ENCODE results near the gene TSSK6.

Gene TSSK6

GRCh38 chr19:19544257-19544953, 29.1 kb upstream of the TSSK6 start:
- DNase-seq = no peak

- DNase-seq = no peak
Measured at GRCh38 chr19:19543640-19544039, 28.3 kb upstream of the TSSK6 start.

DNA sequence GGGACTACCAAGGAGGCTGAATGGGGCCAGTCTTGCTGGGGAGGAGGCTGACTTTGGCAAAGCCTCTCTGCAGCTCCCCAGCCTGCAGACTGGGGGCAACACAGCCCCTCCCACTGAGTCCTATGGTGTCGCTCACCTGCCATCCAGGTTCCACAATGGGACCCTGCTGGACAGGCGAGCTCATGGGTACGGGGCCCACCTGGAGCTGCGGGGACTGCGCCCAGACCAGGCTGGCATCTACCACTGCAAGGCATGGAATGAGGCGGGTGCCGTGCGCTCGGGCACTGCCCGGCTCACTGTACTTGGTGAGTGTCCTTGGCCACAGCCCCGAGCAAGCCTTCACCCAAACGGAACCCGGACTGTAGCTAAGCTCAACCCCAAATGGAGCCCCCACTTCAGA, 27.8 kb upstream of the TSSK6 start:
- DNase-seq = no peak

- DNase-seq = no peak
Measured at GRCh38 chr19:19542507-19542906, 27.2 kb upstream of the TSSK6 start.

GRCh38 chr19:19541616-19542015, 26.3 kb upstream of the TSSK6 start:
- no peak for DNase-seq

GRCh38 chr19:19540715-19541515, 25.6 kb upstream of the TSSK6 start:
- peak; percentile 93 for DNase-seq

DNA sequence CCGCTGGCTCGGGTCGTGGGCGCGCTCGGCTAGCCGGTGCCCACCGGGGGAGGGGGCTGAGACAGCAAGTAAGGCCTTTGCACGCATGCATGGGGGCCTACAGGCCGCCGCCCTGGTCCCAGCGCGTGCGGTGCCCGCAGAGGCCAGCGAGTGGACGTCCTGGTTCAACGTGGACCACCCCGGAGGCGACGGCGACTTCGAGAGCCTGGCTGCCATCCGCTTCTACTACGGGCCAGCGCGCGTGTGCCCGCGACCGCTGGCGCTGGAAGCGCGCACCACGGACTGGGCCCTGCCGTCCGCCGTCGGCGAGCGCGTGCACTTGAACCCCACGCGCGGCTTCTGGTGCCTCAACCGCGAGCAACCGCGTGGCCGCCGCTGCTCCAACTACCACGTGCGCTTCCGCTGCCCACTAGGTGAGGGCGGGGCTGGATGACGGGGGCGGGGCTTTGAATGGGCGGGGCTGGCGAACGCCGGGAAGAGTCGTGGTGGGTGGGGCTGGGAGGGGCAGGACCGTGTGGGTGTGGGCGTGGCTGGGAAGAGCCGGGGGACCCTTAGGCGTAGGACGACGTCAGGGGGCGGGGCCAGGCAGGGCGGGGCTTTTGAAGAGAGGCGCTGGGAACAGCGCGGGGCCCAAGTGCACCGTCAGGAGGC, 24.8 kb upstream of the TSSK6 start:
- DNase-seq = no peak

DNA sequence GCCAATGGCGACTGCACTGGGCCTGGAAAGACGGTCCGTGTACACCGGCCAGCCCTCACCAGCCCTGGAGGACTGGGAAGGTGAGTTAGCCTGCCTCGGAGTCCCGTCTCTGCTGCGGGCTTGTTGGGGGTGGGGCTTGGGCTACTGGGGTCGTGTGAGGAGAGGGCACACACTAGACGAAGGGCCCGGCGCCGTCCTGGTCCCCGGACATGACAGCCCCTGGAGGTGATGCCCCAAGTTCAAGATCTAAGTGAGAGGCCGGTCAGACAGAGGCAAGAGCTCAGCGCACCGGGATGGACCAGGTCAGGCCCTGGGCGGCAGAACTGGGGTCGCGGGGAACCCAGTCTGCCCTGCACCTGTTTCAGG, 24.3 kb upstream of the TSSK6 start:
- no peak for DNase-seq

GRCh38 chr19:19538785-19539166, 23.4 kb upstream of the TSSK6 start:
- DNase-seq = no peak

DNA sequence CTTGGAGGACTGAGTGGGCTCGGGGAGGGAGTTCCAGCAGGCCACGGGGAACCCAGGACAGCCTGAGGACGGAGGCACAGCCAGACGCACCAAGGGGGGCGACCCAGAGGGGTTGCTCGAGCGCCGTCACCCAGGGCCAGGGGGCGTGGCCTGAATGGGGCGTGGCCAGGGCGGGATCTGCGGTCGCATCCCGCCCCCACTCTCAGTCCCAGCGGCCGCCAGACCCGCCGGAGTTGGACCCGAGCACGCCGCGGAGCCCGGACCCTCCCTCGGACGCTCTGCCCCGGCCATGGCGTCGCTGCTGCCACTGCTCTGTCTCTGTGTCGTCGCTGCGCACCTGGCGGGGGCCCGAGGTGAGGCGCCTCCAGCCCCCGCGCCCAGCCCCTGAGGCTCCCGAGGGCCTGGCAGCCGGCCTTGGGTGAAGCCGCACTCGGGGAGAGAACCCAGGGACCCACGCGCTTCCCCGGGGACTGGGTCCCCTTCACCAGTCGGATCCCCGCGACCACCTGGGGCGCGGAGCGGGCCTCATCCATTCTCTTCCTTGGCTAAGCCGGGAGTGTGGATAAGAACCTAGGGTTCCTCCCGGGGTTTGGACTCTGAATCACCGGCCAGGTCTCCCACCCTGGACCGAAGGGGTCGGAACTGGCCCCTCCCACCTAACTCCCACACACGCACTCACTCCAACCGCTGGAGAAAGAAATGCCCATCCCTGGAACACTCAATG, 22.9 kb upstream of the TSSK6 start, which contains the start of gene CILP2:
CILP2 (plus strand) TSS at position 205 of the 724 bp plus-strand sequence; CDS start at position 290, 85 bp downstream.
- peak; percentile 80 for DNase-seq

DNA sequence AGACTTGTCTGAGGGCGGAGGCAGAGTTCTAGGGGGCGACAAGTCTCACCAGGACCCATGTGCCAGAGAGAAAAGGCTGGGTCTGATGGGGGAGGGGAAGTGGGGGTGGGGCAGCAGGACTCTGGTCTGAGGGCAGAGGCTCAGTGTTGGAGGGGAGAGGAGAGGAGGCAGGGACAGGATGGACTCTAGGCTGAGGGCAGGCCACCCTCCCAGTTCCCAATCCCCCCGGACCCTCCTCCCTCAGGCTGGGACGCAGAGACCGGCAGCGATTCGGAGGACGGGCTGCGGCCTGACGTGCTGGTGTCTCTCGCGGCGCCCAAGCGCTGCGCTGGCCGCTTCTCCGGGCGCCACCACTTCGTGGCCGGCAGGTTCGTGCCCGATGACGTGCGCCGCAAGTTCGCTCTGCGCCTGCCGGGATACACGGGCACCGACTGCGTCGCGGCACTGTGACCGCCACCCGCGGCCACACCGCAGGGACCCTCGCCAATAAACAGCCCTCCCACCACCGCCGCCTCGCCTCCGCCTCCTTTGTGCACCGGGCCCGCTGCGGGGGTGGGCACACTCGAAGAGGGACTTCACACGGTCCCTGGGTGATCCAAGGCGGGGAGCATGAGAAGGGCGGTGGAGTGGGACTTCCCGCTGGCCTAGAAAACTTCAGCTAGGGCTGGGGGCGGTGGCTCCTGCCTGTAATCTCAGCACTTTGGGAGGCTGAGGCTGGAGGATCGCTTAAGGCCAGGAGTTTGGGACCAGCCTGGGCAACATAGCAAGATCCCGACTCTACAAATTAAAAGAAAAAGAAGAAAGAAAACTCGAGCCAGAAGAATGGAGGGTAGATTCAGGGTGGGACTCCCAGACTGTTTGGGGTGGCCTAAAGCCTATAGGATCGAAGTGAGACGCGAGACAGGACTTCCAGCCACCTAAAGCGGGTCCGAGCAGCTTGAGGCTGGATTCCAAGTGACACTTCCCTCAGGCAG, 22.0 kb upstream of the TSSK6 start:
- no peak for DNase-seq

GRCh38 chr19:19535311-19536191, 20.2 kb upstream of the TSSK6 start:
- DNase-seq = no peak

DNA sequence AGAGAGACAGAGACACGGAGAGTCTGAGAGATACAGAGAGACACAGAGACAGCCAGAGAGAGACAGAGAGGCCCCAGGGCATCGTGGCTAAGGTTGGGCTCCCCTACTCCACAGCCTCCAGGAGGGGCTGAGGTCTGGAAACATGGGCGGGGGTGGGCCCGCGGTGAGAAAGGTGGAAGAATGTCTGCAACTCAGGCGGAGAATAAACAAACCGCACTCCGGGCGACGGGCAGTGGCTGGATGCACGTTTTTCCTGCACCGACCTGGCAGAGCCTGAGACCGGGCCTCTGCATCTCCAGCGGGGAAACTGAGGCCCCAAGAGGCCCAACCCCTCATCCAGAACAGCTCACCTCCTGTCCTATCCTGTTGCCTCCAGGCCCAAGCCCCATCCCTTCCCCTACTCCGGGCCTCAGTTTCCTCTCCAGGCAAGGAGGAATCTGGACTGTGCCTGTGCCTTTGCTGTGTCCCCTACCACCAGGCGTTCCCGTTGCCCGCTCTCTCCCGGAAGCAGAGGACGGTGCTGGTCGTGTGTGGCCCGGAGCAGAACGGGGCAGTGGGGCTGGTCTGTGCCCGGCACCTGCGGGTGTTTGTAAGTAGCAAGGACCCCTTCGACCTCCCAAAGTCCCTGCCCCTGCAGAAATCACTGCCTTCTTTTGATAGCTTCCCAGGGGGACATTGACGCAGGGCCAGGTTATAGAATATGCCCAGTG, 19.4 kb upstream of the TSSK6 start:
- DNase-seq = no peak

DNA sequence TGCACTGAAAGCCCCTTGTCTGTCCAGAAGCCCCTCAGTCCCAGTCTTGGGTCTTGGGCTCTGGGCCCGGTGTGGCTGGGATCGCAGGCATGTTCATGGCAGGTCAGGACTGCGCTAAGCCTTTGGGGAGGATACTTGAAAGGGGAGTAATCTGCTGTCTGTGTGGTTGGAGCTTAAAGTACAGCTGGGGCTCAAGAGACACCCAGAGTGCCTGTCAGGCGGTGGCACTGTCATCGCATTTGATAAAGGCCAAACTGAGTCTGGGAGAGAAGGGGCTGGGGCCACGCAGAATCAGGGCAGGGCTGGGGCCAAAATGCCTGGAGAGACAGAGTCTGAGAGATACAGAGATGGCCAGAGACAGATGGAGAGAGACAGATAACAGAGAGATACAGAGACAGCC, 18.5 kb upstream of the TSSK6 start:
- no peak for DNase-seq

- no peak for DNase-seq
Measured at GRCh38 chr19:19532806-19533701, 17.7 kb upstream of the TSSK6 start.

DNA sequence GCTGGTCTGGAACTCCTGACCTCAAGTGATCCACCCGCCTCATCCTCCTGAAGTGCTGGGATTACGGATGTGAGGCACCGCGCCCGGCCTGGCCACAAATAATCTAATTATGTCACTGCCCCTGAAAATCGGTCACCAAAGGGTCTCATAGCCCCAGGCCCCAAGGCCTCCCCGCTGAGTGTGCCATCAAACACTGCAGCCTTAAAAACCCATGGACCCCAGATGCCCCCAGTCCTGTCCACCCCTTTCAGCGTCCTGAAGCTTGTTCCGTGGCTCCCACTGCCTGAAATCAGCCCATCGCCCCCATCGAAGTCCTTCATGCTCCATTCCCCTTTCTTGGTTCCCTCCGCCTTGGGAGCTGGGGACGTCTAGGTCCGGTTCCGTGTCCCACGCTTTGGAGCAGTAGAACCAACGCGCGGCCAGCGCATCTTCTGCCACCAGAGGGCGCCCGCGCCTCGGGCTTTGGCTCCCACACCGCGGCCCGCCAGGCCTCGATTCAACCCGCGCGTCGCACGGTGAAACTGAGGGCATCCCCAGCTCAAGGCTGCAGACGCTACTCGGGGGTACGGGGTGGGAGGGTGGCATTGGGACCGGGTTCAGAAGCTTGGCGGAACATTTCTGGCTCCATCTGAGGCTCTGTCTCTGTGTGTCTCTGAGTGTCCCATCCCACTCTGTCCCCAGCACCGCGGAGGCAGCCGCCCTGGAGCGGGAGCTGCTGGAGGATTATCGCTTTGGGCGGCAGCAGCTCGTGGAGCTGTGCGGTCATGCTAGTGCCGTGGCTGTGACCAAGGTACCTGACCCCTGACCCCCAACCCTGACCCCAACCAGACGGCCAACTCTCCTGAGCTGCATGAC, 16.8 kb upstream of the TSSK6 start:
- DNase-seq = peak; percentile 97

DNA sequence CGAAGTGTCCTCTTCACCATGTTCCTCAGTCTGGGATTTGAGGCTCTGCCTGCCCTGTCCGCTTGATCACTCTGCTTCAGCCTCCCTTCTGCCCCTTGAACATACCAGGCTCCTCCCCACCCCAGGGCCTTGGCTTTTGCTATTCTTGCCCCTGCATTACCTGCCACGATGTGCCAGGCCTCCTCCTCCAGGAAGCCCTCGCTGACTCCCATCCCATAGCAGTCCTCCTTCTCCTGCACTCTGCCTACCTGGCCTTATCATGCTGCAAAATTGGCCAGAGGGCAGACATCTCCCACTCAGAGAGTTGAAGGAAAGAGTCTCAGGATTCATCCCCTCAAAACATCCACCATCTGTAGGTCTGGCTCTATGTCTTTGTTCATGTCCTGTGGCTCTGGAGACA, 15.5 kb upstream of the TSSK6 start:
- no peak for DNase-seq

- no peak for DNase-seq
Measured at GRCh38 chr19:19530423-19530804, 15.1 kb upstream of the TSSK6 start.

All from 8988T (cell line).